ENCODE measurements around the gene LCE4A. TPM values are rescaled to one million over a fixed set of nuclear protein-coding genes. Genes with fewer than 3 reads are reported as not detected.

Gene LCE4A
- polyA plus RNA-seq, 1 donor (not counting 4 experiments of a cell fraction or from before 2014, with no cell fraction given) = not detected

- H3K27me3 ChIP-seq (ENCODE audit: control insufficient read depth, extremely low read depth, insufficient read depth, low read length) = no peaks in the 10 kb centered on the region
- no peak for FAIRE-seq
- no peaks in the 10 kb centered on the region for H3K79me2 ChIP-seq (ENCODE audit: control insufficient read depth, insufficient read depth, low read length)
- H2AFZ ChIP-seq (ENCODE audit: control insufficient read depth, low read length) = no peak overlapping the region
- no peak overlapping the region for H3K4me2 ChIP-seq (ENCODE audit: control insufficient read depth, extremely low read depth, insufficient read depth, low read depth, low read length)
- TF ChIP-seq CTCF (optimal IDR thresholded peaks at IDR 0.05 in 1 of 3, IDR thresholded peaks at IDR 0.05 in 1 of 3, conservative IDR thresholded peaks at IDR 0.05 in 1 of 3; ENCODE audit: extremely low read depth in 1 of 3, insufficient read depth in 2 of 3, low read length in 3 of 3) = no peak
- no peak for TF ChIP-seq EZH2 (IDR thresholded peaks at IDR 0.05; ENCODE audit: low read length)
- dilution Hi-C loops (cut with MboI; ENCODE audit: extremely low pct_ligation_motif_present, low sequenced_read_pairs) = no loop called here
- H3K4me1 ChIP-seq (ENCODE audit: control insufficient read depth, extremely low read depth, insufficient read depth, low read length) = peaks cover 27% of the 10 kb centered on the region
- no peaks in the 10 kb centered on the region for H3K36me3 ChIP-seq (ENCODE audit: control insufficient read depth in 2 of 2, extremely low read depth in 1 of 2, insufficient read depth in 2 of 2, low read length in 2 of 2)
- no peaks in the 10 kb centered on the region for H3K9me1 ChIP-seq (ENCODE audit: control insufficient read depth, extremely low read depth, insufficient read depth, low read length)
- H3K9me3 ChIP-seq (ENCODE audit: control insufficient read depth, low read depth, low read length) = no peaks in the 10 kb centered on the region
- H3K4me3 ChIP-seq (ENCODE audit: control insufficient read depth in 2 of 3, extremely low read depth in 1 of 3, insufficient read depth in 2 of 3, low read depth in 1 of 3, low read length in 3 of 3) = no peak overlapping the region
- H3K9ac ChIP-seq (ENCODE audit: control insufficient read depth, extremely low read depth, insufficient read depth, low read length) = no peak overlapping the region
- H3K27ac ChIP-seq (ENCODE audit: control insufficient read depth, insufficient read depth, low read length) = no peak overlapping the region
- H4K20me1 ChIP-seq (ENCODE audit: control insufficient read depth, extremely low read depth, insufficient read depth, low read length) = no peaks in the 10 kb centered on the region
- DNase-seq (ENCODE audit: low read depth, low spot score) = no peak
Measured at GRCh38 chr1:152753586-152753985, 45.6 kb downstream of the LCE4A start.

- FAIRE-seq (peak; percentile 92), DNase-seq (ENCODE audit: low read depth, low spot score) (no peak)
- Histone ChIP-seq H3K79me2 (ENCODE audit: control insufficient read depth, insufficient read depth, low read length) (no peaks in the 10 kb centered on the region), H3K27ac (ENCODE audit: control insufficient read depth, insufficient read depth, low read length) (no peak overlapping the region), H3K36me3 (ENCODE audit: control insufficient read depth in 2 of 2, extremely low read depth in 1 of 2, insufficient read depth in 2 of 2, low read length in 2 of 2) (peaks cover 0 to 1% of the 10 kb centered on the region in 2 experiments), H3K9me1 (ENCODE audit: control insufficient read depth, extremely low read depth, insufficient read depth, low read length) (peaks cover 3% of the 10 kb centered on the region), H3K27me3 (ENCODE audit: control insufficient read depth, extremely low read depth, insufficient read depth, low read length) (no peaks in the 10 kb centered on the region), H3K4me1 (ENCODE audit: control insufficient read depth, extremely low read depth, insufficient read depth, low read length) (peaks cover 47% of the 10 kb centered on the region), H3K9ac (ENCODE audit: control insufficient read depth, extremely low read depth, insufficient read depth, low read length) (no peak overlapping the region), H3K9me3 (ENCODE audit: control insufficient read depth, low read depth, low read length) (no peaks in the 10 kb centered on the region), H4K20me1 (ENCODE audit: control insufficient read depth, extremely low read depth, insufficient read depth, low read length) (no peaks in the 10 kb centered on the region), H3K4me2 (ENCODE audit: control insufficient read depth, extremely low read depth, insufficient read depth, low read depth, low read length) (no peak overlapping the region), H2AFZ (ENCODE audit: control insufficient read depth, low read length) (no peak overlapping the region), H3K4me3 (ENCODE audit: control insufficient read depth in 2 of 3, extremely low read depth in 1 of 3, insufficient read depth in 2 of 3, low read depth in 1 of 3, low read length in 3 of 3) (no peak overlapping the region)
- TF ChIP-seq CTCF (optimal IDR thresholded peaks at IDR 0.05 in 1 of 3, IDR thresholded peaks at IDR 0.05 in 1 of 3, conservative IDR thresholded peaks at IDR 0.05 in 1 of 3; ENCODE audit: extremely low read depth in 1 of 3, insufficient read depth in 2 of 3, low read length in 3 of 3) = no peak
- TF ChIP-seq EZH2 (IDR thresholded peaks at IDR 0.05; ENCODE audit: low read length) = no peak
- dilution Hi-C loops (cut with MboI; ENCODE audit: extremely low pct_ligation_motif_present, low sequenced_read_pairs) = no loop called here
Measured at GRCh38 chr1:152756872-152757271, 48.9 kb downstream of the LCE4A start.
